Measurements from ENCODE around the gene MYO15B.

Gene MYO15B

GRCh38 chr17:75587675-75588595 lies at the start of gene MYO15B:
Gene MYO15B, plus strand, starts transcription at chr17:75587800. Its CDS starts 258 bp downstream, at chr17:75588058.
- no peak within 1 kb of the TSS for H3K9ac ChIP-seq (ENCODE audit: low read length)
- no peaks in the 10 kb centered on the region for H3K4me1 ChIP-seq (ENCODE audit: control insufficient read depth, low read depth, low read length)
- no peaks in the 10 kb centered on the region for H3K27me3 ChIP-seq (ENCODE audit: control insufficient read depth, insufficient read depth, low read length)
- peak within 1 kb of the TSS; percentile 40 for H3K4me3 ChIP-seq (ENCODE audit: low read length)
- H3K9me3 ChIP-seq (ENCODE audit: control insufficient read depth, low read depth, low read length): no peaks in the 10 kb centered on the region
- H3K36me3 ChIP-seq (ENCODE audit: control insufficient read depth, low read depth, low read length): no peaks in the 10 kb centered on the region
- H3K27ac ChIP-seq (ENCODE audit: low read length): no peak within 1 kb of the TSS

GRCh38 chr17:75539967-75540729 lies 47.5 kb upstream of the MYO15B start:
- no peak overlapping the region for H3K27ac ChIP-seq (ENCODE audit: low read length)
- H3K4me3 ChIP-seq (ENCODE audit: low read length): no peak overlapping the region
- no peaks in the 10 kb centered on the region for H3K36me3 ChIP-seq (ENCODE audit: control insufficient read depth, low read depth, low read length)
- H3K27me3 ChIP-seq (ENCODE audit: control insufficient read depth, insufficient read depth, low read length): no peaks in the 10 kb centered on the region
- H3K4me1 ChIP-seq (ENCODE audit: control insufficient read depth, low read depth, low read length): no peaks in the 10 kb centered on the region
- H3K9me3 ChIP-seq (ENCODE audit: control insufficient read depth, low read depth, low read length): no peaks in the 10 kb centered on the region
- H3K9ac ChIP-seq (ENCODE audit: low read length): no peak overlapping the region

- Histone ChIP-seq H3K4me3 (ENCODE audit: low read length) (no peak overlapping the region), H3K36me3 (ENCODE audit: control insufficient read depth, low read depth, low read length) (no peaks in the 10 kb centered on the region), H3K4me1 (ENCODE audit: control insufficient read depth, low read depth, low read length) (no peaks in the 10 kb centered on the region), H3K9ac (ENCODE audit: low read length) (no peak overlapping the region), H3K9me3 (ENCODE audit: control insufficient read depth, low read depth, low read length) (no peaks in the 10 kb centered on the region), H3K27me3 (ENCODE audit: control insufficient read depth, insufficient read depth, low read length) (no peaks in the 10 kb centered on the region), H3K27ac (ENCODE audit: low read length) (no peak overlapping the region)
These were observed 46.6 kb upstream of the MYO15B start for GRCh38 chr17:75540923-75541503.

- Histone ChIP-seq H3K4me1 (ENCODE audit: control insufficient read depth, low read depth, low read length) (no peaks in the 10 kb centered on the region), H3K27ac (ENCODE audit: low read length) (no peak overlapping the region), H3K27me3 (ENCODE audit: control insufficient read depth, insufficient read depth, low read length) (no peaks in the 10 kb centered on the region), H3K4me3 (ENCODE audit: low read length) (no peak overlapping the region), H3K9me3 (ENCODE audit: control insufficient read depth, low read depth, low read length) (no peaks in the 10 kb centered on the region), H3K9ac (ENCODE audit: low read length) (no peak overlapping the region), H3K36me3 (ENCODE audit: control insufficient read depth, low read depth, low read length) (no peaks in the 10 kb centered on the region)
These were observed 45.4 kb upstream of the MYO15B start for GRCh38 chr17:75542229-75542628.

- Histone ChIP-seq H3K27ac (ENCODE audit: low read length) (no peak overlapping the region), H3K36me3 (ENCODE audit: control insufficient read depth, low read depth, low read length) (no peaks in the 10 kb centered on the region), H3K27me3 (ENCODE audit: control insufficient read depth, insufficient read depth, low read length) (no peaks in the 10 kb centered on the region), H3K4me3 (ENCODE audit: low read length) (no peak overlapping the region), H3K9me3 (ENCODE audit: control insufficient read depth, low read depth, low read length) (no peaks in the 10 kb centered on the region), H3K4me1 (ENCODE audit: control insufficient read depth, low read depth, low read length) (no peaks in the 10 kb centered on the region), H3K9ac (ENCODE audit: low read length) (no peak overlapping the region)
These were observed 44.8 kb upstream of the MYO15B start for GRCh38 chr17:75542728-75543336.

GRCh38 chr17:75544250-75544649 lies 43.4 kb upstream of the MYO15B start:
- H3K4me3 ChIP-seq (ENCODE audit: low read length): no peak overlapping the region
- no peaks in the 10 kb centered on the region for H3K4me1 ChIP-seq (ENCODE audit: control insufficient read depth, low read depth, low read length)
- H3K36me3 ChIP-seq (ENCODE audit: control insufficient read depth, low read depth, low read length): no peaks in the 10 kb centered on the region
- no peaks in the 10 kb centered on the region for H3K27me3 ChIP-seq (ENCODE audit: control insufficient read depth, insufficient read depth, low read length)
- H3K27ac ChIP-seq (ENCODE audit: low read length): no peak overlapping the region
- no peak overlapping the region for H3K9ac ChIP-seq (ENCODE audit: low read length)
- H3K9me3 ChIP-seq (ENCODE audit: control insufficient read depth, low read depth, low read length): no peaks in the 10 kb centered on the region

- H3K4me3 ChIP-seq (ENCODE audit: low read length): no peak overlapping the region
- H3K27ac ChIP-seq (ENCODE audit: low read length): no peak overlapping the region
- no peak overlapping the region for H3K9ac ChIP-seq (ENCODE audit: low read length)
- no peaks in the 10 kb centered on the region for H3K36me3 ChIP-seq (ENCODE audit: control insufficient read depth, low read depth, low read length)
- no peaks in the 10 kb centered on the region for H3K27me3 ChIP-seq (ENCODE audit: control insufficient read depth, insufficient read depth, low read length)
- H3K4me1 ChIP-seq (ENCODE audit: control insufficient read depth, low read depth, low read length): no peaks in the 10 kb centered on the region
- H3K9me3 ChIP-seq (ENCODE audit: control insufficient read depth, low read depth, low read length): no peaks in the 10 kb centered on the region
These were observed 41.4 kb upstream of the MYO15B start for GRCh38 chr17:75546181-75546580.

GRCh38 chr17:75547091-75547490 lies 40.5 kb upstream of the MYO15B start:
- H3K36me3 ChIP-seq (ENCODE audit: control insufficient read depth, low read depth, low read length): no peaks in the 10 kb centered on the region

GRCh38 chr17:75548813-75549212 lies 38.8 kb upstream of the MYO15B start:
- Histone ChIP-seq H3K36me3 (ENCODE audit: control insufficient read depth, low read depth, low read length) (no peaks in the 10 kb centered on the region), H3K27ac (ENCODE audit: low read length) (no peak overlapping the region), H3K27me3 (ENCODE audit: control insufficient read depth, insufficient read depth, low read length) (no peaks in the 10 kb centered on the region), H3K9me3 (ENCODE audit: control insufficient read depth, low read depth, low read length) (no peaks in the 10 kb centered on the region), H3K4me1 (ENCODE audit: control insufficient read depth, low read depth, low read length) (no peaks in the 10 kb centered on the region), H3K9ac (ENCODE audit: low read length) (no peak overlapping the region), H3K4me3 (ENCODE audit: low read length) (no peak overlapping the region)

More at GRCh38 chr17:75547091-75547490, 40.5 kb upstream of the MYO15B start:
- H3K9ac ChIP-seq (ENCODE audit: low read length): no peak overlapping the region
- no peaks in the 10 kb centered on the region for H3K27me3 ChIP-seq (ENCODE audit: control insufficient read depth, insufficient read depth, low read length)
- H3K9me3 ChIP-seq (ENCODE audit: control insufficient read depth, low read depth, low read length): no peaks in the 10 kb centered on the region
- no peak overlapping the region for H3K27ac ChIP-seq (ENCODE audit: low read length)
- no peak overlapping the region for H3K4me3 ChIP-seq (ENCODE audit: low read length)
- H3K4me1 ChIP-seq (ENCODE audit: control insufficient read depth, low read depth, low read length): no peaks in the 10 kb centered on the region

- H3K4me1 ChIP-seq (ENCODE audit: control insufficient read depth, low read depth, low read length): no peaks in the 10 kb centered on the region
- H3K9ac ChIP-seq (ENCODE audit: low read length): peak overlapping the region; percentile 26
- no peaks in the 10 kb centered on the region for H3K27me3 ChIP-seq (ENCODE audit: control insufficient read depth, insufficient read depth, low read length)
- no peak overlapping the region for H3K27ac ChIP-seq (ENCODE audit: low read length)
- H3K9me3 ChIP-seq (ENCODE audit: control insufficient read depth, low read depth, low read length): no peaks in the 10 kb centered on the region
- H3K36me3 ChIP-seq (ENCODE audit: control insufficient read depth, low read depth, low read length): no peaks in the 10 kb centered on the region
- H3K4me3 ChIP-seq (ENCODE audit: low read length): peak overlapping the region; percentile 45
These were observed 38.1 kb upstream of the MYO15B start for GRCh38 chr17:75549246-75550138.
